ENCODE results near the gene SLC35F3.
"Not testable (repeated sequence)": the region's sequence is repeated elsewhere in the genome, so short reads cannot be mapped to it uniquely, and the experiment has no call there.

Gene SLC35F3

DNA sequence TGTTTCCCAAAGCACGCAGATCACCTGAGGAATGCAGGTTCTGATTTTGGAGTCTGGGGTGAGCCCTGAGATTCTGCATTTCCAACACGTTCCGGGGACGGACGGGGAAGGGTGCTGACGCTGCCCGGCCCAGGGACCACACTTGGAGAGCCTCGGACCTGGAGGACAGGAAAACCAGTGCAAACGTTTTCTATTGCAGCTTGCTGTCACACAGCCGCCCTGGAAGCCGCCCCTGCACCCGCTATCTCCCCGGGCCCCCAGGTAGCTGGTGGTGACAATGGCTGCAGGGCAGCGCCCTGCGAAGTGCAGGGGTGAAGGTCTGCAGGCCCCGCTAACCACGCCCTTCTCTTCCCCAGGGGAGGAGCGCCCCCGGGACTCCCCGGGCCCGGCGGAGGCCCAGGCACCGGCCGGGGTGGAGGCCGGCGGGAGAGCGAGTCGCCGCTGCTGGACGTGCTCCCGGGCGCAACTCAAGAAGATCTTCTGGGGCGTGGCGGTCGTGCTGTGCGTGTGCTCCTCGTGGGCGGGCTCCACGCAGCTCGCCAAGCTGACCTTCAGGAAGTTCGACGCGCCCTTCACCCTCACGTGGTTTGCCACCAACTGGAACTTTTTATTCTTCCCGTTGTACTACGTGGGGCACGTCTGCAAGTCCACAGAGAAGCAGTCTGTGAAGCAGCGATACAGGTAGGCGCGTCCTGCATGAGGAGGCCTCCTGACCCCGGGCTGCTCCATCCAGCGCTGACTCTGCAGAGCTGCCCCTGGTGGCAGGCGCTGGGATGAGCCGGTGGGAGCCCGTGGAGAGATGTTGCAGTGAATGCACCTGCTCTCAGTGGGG is 326.8 kb downstream of the SLC35F3 start:
- no peak for DNase-seq

GRCh38 chr1:234231893-234232276 is 327.4 kb downstream of the SLC35F3 start:
- DNase-seq: no peak

DNA sequence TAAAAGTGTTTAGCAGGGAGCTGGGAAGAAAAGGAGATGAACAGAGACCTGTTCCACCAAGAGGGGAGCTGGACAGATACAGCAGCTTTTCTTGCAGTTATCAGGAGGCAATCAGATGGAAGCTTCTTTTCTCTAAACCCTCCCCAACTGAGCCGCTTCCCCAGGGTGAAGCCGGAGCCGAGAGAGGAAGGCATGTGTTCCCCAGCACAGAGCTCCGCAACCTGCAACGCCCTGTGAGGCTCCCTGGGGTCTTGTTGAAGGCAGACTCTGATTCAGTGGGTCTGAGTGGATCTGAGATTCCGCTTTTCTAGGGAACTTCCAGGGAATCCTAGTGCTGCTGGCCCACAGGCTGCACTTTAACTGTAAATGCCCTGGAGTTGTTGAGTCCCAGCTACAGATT is 329.7 kb downstream of the SLC35F3 start:
- DNase-seq: no peak

GRCh38 chr1:234235434-234235881 is 331.0 kb downstream of the SLC35F3 start:
- no peak for DNase-seq

GRCh38 chr1:234237393-234237792 is 332.9 kb downstream of the SLC35F3 start:
- DNase-seq: no peak

GRCh38 chr1:234238060-234238459 is 333.6 kb downstream of the SLC35F3 start:
- DNase-seq: no peak

- DNase-seq: no peak
Observed at GRCh38 chr1:234239515-234239914, 335.0 kb downstream of the SLC35F3 start.

GRCh38 chr1:234239936-234240335 is 335.5 kb downstream of the SLC35F3 start:
- no peak for DNase-seq

DNA sequence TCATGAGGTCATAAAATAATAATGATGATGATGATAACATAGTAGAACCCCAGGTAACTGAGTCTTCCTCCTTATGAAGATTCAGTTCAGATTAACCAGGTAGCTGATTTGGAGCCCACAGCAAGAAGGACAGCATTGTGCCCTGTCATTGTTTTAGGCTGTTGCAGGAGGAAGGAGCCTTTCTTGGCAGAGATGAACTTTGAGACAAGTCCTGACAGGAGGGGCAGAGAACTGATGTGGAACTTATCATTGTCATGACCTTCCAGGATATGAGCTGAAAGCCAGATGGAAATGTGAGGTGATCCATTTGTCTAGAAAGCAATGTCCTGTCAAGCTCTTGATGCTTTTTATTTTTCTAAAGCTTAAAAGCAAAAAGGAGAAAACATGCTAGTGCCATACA is 336.2 kb downstream of the SLC35F3 start:
- DNase-seq: no peak

DNA sequence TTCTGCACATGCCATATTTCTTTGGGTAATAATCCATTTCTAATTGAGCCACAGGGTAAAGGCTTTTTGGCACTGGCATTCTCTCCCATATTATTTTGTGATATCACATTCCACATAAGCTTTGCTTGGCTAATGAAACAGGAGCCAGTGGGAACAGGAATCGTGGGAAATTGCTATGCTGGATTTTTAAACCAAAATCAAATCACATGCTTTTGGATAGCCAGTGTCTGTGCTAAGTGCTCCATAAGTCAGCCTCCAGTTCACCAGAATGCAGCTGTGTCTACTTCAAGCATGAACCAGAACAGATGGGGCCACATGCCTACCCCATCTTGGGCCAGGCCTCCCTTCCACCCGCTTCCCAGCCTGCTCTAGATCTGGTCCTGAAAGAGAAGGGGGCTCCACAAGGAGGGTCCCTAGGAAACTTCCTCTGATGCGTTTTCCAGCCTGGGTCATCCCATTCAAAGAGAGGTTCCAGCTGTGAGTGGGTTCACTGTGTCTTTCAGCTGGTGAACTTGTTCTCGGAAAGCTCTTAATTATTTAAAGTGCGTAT is 337.5 kb downstream of the SLC35F3 start:
- DNase-seq: no peak

DNA sequence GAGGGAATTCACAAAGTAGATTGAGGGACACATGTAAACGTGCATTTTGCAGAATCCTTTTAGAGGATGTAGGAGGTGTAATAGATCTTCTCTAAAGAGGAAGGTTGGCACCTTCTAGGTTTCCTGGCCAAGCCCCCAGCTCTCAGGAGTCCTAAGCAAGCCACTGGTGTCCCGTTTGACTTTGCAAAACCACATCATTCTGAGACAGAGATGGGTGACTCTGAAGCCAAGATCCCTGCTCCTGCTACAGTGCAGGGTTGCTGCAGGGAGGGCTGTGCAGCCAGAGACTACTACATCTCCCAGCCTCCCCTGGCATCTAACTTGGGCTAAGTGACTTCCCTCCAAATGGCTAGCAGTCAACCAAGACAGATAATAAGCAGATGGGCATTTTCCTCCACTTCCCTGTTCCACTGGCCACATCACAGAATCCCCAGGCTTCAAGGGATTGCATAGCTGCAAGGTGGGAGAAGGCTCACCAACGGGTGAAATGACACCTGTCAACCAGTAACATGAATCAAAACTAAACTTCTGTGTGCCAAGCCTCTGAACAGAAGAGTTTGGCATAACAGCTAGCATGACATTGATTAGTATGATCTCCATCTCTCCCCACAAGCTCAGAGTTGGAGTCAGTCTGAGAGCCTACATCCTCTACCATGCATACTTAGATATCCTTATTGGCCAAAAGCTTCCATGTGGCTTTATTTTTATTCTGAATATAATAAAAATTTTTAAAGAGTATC is 339.2 kb downstream of the SLC35F3 start:
- no peak for DNase-seq

DNA sequence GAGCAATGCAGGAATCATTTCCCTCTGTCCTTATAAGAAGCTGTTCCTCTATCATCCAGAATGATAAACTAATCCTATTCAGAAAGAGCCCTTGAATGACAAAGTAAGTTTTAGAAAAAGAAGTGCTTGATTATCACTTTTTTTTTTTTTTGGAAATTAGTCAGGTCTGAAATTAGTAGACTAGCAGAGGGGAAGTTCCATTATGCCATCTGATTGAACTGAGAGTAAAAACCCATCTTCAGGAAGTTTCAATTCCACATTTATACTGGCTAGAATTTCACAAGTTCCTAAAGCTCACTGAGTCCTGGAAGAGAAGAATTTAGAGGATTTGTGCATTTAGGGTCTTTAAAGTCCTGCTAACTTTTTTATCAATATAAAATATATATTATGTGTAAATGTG is 340.0 kb downstream of the SLC35F3 start:
- DNase-seq: no peak

DNA sequence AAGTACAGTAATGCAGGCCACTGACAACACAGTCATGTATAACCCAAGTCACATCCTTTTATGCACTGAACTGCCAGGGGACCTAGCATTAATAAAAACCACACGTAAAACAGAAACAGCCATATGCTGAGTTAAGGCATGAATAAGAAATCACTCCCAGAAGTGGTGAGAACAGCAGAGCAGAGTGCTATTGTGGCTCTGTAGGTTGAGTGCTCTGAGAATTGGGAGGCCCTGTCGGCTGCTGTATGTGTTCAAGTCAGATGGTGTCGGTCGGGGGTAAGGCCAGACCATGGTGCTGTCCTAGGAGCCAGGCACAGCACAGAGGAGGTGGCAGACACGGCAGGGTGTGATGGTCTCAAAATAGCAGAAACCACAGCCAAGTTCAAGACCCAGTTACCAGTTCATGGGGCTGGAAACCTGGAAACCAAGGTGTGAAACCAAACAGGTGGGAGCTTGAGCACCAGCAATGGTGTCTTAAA is 342.2 kb downstream of the SLC35F3 start:
- no peak for DNase-seq

DNA sequence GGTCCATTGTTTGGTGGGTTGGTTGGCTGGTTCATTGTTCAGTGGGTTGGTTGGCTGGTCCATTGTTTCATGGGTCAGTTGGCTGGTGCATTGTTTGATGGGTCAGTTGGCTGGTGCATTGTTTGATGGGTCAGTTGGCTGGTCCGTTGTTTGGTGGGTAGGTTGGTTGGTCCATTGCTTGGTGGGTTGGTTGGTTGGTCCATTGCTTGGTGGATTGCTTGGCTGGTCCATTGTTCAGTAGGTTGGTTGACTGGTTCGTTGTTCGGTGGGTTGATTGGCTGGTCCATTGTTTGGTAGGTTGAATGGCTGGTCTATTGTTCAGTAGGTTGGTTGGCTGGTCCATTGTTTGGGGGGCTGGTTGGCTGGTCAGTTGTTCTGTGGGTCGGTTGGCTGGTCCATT is 343.3 kb downstream of the SLC35F3 start:
- not testable (repeated sequence) for DNase-seq

GRCh38 chr1:234250747-234251146 is 346.3 kb downstream of the SLC35F3 start:
- no peak for DNase-seq

DNA sequence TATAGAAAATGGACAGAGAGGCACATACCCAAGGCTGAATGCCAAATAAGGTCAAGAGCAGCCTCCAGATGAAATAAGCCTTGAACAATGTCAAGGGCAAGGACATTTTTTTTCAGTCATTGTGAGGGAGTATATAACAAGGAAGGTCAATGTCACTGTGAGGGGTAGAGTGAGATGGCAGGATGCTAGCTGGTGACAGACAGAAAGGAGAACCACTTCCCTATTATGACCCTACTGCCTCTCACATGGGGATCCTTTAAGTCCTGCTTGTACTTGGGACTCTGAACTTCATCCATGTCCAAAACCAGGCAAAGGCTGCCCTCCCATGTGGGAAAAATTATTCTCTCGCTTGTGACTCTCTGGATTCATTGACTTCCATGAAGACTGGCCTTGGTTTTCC is 349.3 kb downstream of the SLC35F3 start:
- DNase-seq: no peak

DNA sequence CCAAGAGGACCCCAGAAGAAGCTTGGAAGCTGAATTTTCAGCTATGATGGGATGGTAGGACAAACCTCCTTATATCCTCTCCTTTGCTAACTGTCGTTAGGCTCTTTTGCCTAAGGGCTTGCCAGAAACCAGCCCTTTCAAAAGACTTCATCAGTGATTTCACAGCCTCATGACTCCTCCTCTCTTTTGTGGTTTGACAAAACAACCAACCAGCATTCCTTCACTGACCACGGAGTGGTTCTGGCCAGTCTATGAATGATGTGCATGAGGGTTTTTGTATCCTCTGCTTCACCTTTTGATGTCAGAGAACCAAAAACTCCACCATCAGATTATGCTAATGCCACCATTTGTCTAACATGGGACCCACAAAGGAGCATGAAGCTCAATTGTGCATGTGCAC is 351.9 kb downstream of the SLC35F3 start:
- no peak for DNase-seq

GRCh38 chr1:234258071-234258470 is 353.6 kb downstream of the SLC35F3 start:
- no peak for DNase-seq

DNA sequence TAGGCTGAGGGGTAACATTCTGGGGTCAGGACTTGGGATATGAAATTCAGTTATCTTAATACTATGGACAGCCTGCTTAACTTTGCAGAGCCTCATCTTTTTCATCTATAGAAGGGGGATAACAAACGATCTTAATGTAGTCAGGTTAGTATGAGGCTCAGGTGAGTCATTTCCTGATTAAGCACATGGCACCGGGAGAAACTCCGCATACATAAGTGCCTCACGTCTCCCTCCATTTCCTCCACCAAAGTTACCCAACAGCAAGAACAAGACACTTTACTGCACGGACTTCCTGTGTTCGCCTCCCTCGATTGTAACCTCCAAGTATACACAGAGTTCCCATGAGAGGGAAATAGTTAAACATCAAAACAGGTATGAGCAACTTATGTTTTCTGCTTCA is 356.1 kb downstream of the SLC35F3 start:
- no peak for DNase-seq

- DNase-seq: no peak
Observed at GRCh38 chr1:234261545-234261944, 357.1 kb downstream of the SLC35F3 start.

GRCh38 chr1:234262007-234262753 is 357.7 kb downstream of the SLC35F3 start:
- no peak for DNase-seq

- no peak for DNase-seq
Observed at GRCh38 chr1:234262754-234263105, 358.3 kb downstream of the SLC35F3 start.

- no peak for DNase-seq
Observed at GRCh38 chr1:234264832-234265231, 360.4 kb downstream of the SLC35F3 start.
